K562 (cell line): ENCODE data around the gene USP24.

Source experiments
- CTCF ChIP-seq, 3 experiments: IDR thresholded peaks in 2 of 3; conservative IDR thresholded peaks in 1 of 3; 2 replicates each; pipeline ENCODE4 v1.5.1; 2011 to 2012; ENCODE audit warnings: low read length in 3 of 3, mild to moderate bottlenecking in 3 of 3, control low read depth in 2 of 3, improper control_type of control experiment in 1 of 3, inconsistent platforms in 1 of 3, low read depth in 1 of 3, mixed read lengths in 1 of 3, moderate library complexity in 1 of 3; ENCODE audit not compliant: insufficient read depth in 2 of 3
- EWSR1 ChIP-seq: fragments of 450-650 bp; IDR thresholded peaks from 2 replicates; pipeline ENCODE4 v1.6.1; 2018; ENCODE audit warnings: borderline replicate concordance, mild to moderate bottlenecking, low read depth, moderate library complexity; ENCODE audit not compliant: partially characterized antibody
- KDM1A ChIP-seq, 2 experiments: fragments of 450-650 bp; IDR thresholded peaks; 2 replicates each; pipeline ENCODE4 v1.6.1; 2016; ENCODE audit warnings: mild to moderate bottlenecking in 2 of 2
- TAF1 ChIP-seq: IDR thresholded peaks from 2 replicates; pipeline ENCODE4 v1.6.1; 2011; ENCODE audit warnings: mild to moderate bottlenecking, low read length, moderate library complexity; ENCODE audit not compliant: insufficient read depth, control insufficient read depth, severe bottlenecking; ENCODE audit errors: extremely low read depth
- ZNF23 ChIP-seq: fragments of 250-450 bp; sonication (Bioruptor Pico); IDR thresholded peaks from 2 replicates; pipeline ENCODE4 v1.4.0; 2020; ENCODE audit warnings: mild to moderate bottlenecking
- ZSCAN29 ChIP-seq: fragments of 450-650 bp; IDR thresholded peaks from 2 replicates; pipeline ENCODE4 v1.6.1; 2017

- TF ChIP-seq KDM1A (IDR thresholded peaks at IDR 0.05) (no peak), ZNF23 (no peak), ZSCAN29 (no peak), EWSR1 (no peak), TAF1 (no peak), CTCF (IDR thresholded peaks at IDR 0.05 in 2 of 3, conservative IDR thresholded peaks at IDR 0.05 in 1 of 3; ENCODE audit: insufficient read depth in 2 of 3, low read depth in 1 of 3, low read length in 3 of 3) (no peak)
These were observed 18.1 kb upstream of the USP24 start for GRCh38 chr1:55233145-55233777.
